H9 (cell line): Measurements from ENCODE around the gene PTPA. TPM values are rescaled to one million over a fixed set of nuclear protein-coding genes. Genes with fewer than 3 reads are reported as not detected.

Experiments
- DNase-seq: peaks from one replicate; pipeline ENCODE4 v3.0.0-alpha.2; 2017
- H2AFZ ChIP-seq: one replicate; pipeline ENCODE4 v1.6.1; 2013; ENCODE audit warnings: mild to moderate bottlenecking, low read length, control low read depth, moderate library complexity
- H2AK5ac ChIP-seq: 2 replicates; pipeline ENCODE4 v1.6.1; 2013; ENCODE audit warnings: low read length, control low read depth, mixed read lengths; ENCODE audit not compliant: insufficient read length
- H2BK120ac ChIP-seq: one replicate; pipeline ENCODE4 v1.6.1; 2013; ENCODE audit warnings: low read depth, mild to moderate bottlenecking, low read length, control low read depth, inconsistent platforms; ENCODE audit not compliant: poor library complexity, severe bottlenecking
- H2BK12ac ChIP-seq: 2 replicates; pipeline ENCODE4 v1.6.1; 2013; ENCODE audit warnings: low read length, control low read depth, mixed read lengths, low read depth; ENCODE audit not compliant: insufficient read length
- H2BK15ac ChIP-seq: 2 replicates; pipeline ENCODE4 v1.6.1; 2013; ENCODE audit warnings: low read depth, low read length, control low read depth
- H2BK20ac ChIP-seq: one replicate; pipeline ENCODE4 v1.6.1; 2013; ENCODE audit warnings: low read depth, mild to moderate bottlenecking, low read length, control low read depth, inconsistent platforms; ENCODE audit not compliant: poor library complexity, severe bottlenecking
- H2BK5ac ChIP-seq: 2 replicates; pipeline ENCODE4 v1.6.1; 2013; ENCODE audit warnings: low read length, control low read depth, mixed read lengths; ENCODE audit not compliant: insufficient read length
- H3K14ac ChIP-seq: 2 replicates; pipeline ENCODE4 v1.6.1; 2013; ENCODE audit warnings: low read length, control low read depth; ENCODE audit not compliant: insufficient read depth
- H3K18ac ChIP-seq: 2 replicates; pipeline ENCODE4 v1.6.1; 2013; ENCODE audit warnings: low read depth, mild to moderate bottlenecking, mixed read lengths, low read length, control low read depth; ENCODE audit not compliant: insufficient read length
- H3K23ac ChIP-seq: 2 replicates; pipeline ENCODE4 v1.6.1; 2013; ENCODE audit warnings: low read length, control low read depth, mixed read lengths, low read depth; ENCODE audit not compliant: insufficient read length
- H3K23me2 ChIP-seq: 2 replicates; pipeline ENCODE4 v1.6.1; 2013; ENCODE audit warnings: low read depth, mild to moderate bottlenecking, mixed read lengths, low read length, control low read depth; ENCODE audit not compliant: insufficient read length, poor library complexity, severe bottlenecking
- H3K27ac ChIP-seq: 2 replicates; pipeline ENCODE4 v1.5.1; 2013; ENCODE audit warnings: low read length, control low read depth, mixed read lengths, low read depth; ENCODE audit not compliant: insufficient read length
- H3K27me3 ChIP-seq: 2 replicates; pipeline ENCODE4 v1.6.1; 2013; ENCODE audit warnings: low read length, control low read depth, inconsistent platforms; ENCODE audit not compliant: insufficient read depth
- H3K4ac ChIP-seq: 2 replicates; pipeline ENCODE4 v1.6.1; 2013; ENCODE audit warnings: low read depth, mild to moderate bottlenecking, control low read depth, inconsistent platforms, low read length, moderate library complexity
- H3K4me1 ChIP-seq: 2 replicates; pipeline ENCODE4 v1.6.1; 2013; ENCODE audit warnings: low read length, control low read depth, inconsistent platforms; ENCODE audit not compliant: insufficient read depth
- H3K4me2 ChIP-seq: 2 replicates; pipeline ENCODE4 v1.6.1; 2013; ENCODE audit warnings: low read length, control low read depth, mixed read lengths; ENCODE audit not compliant: insufficient read length, insufficient read depth
- H3K56ac ChIP-seq: 2 replicates; pipeline ENCODE4 v1.6.1; 2013; ENCODE audit warnings: low read depth, mild to moderate bottlenecking, mixed read lengths, low read length, control low read depth; ENCODE audit not compliant: insufficient read length
- H3K79me1 ChIP-seq: 2 replicates; pipeline ENCODE4 v1.6.1; 2013; ENCODE audit warnings: low read depth, mild to moderate bottlenecking, moderate library complexity, low read length, control low read depth, inconsistent platforms; ENCODE audit not compliant: insufficient read depth, poor library complexity, severe bottlenecking
- H3K79me2 ChIP-seq: 2 replicates; pipeline ENCODE4 v1.6.1; 2013; ENCODE audit warnings: low read length, control low read depth, inconsistent platforms; ENCODE audit not compliant: insufficient read depth
- H3K9ac ChIP-seq: 2 replicates; pipeline ENCODE4 v1.6.1; 2013; ENCODE audit warnings: low read length, control low read depth, mixed read lengths; ENCODE audit not compliant: insufficient read length; ENCODE audit errors: extremely low read depth
- H3K9me3 ChIP-seq: one replicate; pipeline ENCODE4 v1.6.1; 2013; ENCODE audit warnings: low read depth, low read length, inconsistent platforms; ENCODE audit not compliant: control insufficient read depth
- H3T11ph ChIP-seq: one replicate; pipeline ENCODE4 v1.6.1; 2013; ENCODE audit warnings: mild to moderate bottlenecking, low read length, control low read depth, inconsistent platforms
- H4K20me1 ChIP-seq: one replicate; pipeline ENCODE4 v1.6.1; 2013; ENCODE audit not compliant: control insufficient read depth, insufficient read length, insufficient read depth
- H4K5ac ChIP-seq: 2 replicates; pipeline ENCODE4 v1.6.1; 2013; ENCODE audit warnings: low read depth, mild to moderate bottlenecking, mixed read lengths, low read length, control low read depth; ENCODE audit not compliant: insufficient read length
- H4K8ac ChIP-seq: replicated peaks from 2 replicates; pipeline ENCODE4 v1.6.1; 2013; ENCODE audit warnings: low read length, control low read depth, mixed read lengths, low read depth; ENCODE audit not compliant: insufficient read length
- H4K91ac ChIP-seq: 2 replicates; pipeline ENCODE4 v1.6.1; 2013; ENCODE audit warnings: low read depth, mild to moderate bottlenecking, moderate library complexity, mixed read lengths, low read length, control low read depth; ENCODE audit not compliant: insufficient read length
- H3K27ac Mint-ChIP-seq, 3 experiments: 2 replicates in 2 of 3; 3 replicates in 1 of 3; pipeline ENCODE4 v1.8.0; 2020 to 2021; ENCODE audit warnings: mixed read lengths in 3 of 3, mild to moderate bottlenecking in 1 of 3, moderate library complexity in 1 of 3
- H3K27me3 Mint-ChIP-seq: 2 replicates; pipeline ENCODE4 v1.8.0; 2021; ENCODE audit warnings: low read depth, mild to moderate bottlenecking, moderate library complexity, mixed read lengths
- H3K36me3 Mint-ChIP-seq, 3 experiments: 2 replicates in 2 of 3; 3 replicates in 1 of 3; pipeline ENCODE4 v1.8.0; 2020 to 2021; ENCODE audit warnings: low read depth in 3 of 3, mixed read lengths in 3 of 3; ENCODE audit not compliant: insufficient read depth in 1 of 3
- H3K4me1 Mint-ChIP-seq, 2 experiments: 2 replicates each; pipeline ENCODE4 v1.8.0; 2020; ENCODE audit warnings: mixed read lengths in 2 of 2
- H3K4me3 Mint-ChIP-seq, 2 experiments: 2 replicates in 1 of 2; 3 replicates in 1 of 2; pipeline ENCODE4 v1.8.0; 2020 to 2021; ENCODE audit warnings: mild to moderate bottlenecking in 2 of 2, mixed read lengths in 2 of 2, moderate library complexity in 1 of 2
- H3K9me3 Mint-ChIP-seq, 2 experiments: 2 replicates in 1 of 2; 3 replicates in 1 of 2; pipeline ENCODE4 v1.8.0; 2020; ENCODE audit warnings: mild to moderate bottlenecking in 2 of 2, mixed read lengths in 2 of 2, moderate library complexity in 1 of 2
- WGBS: extraction: QIAGEN DNeasy Blood & Tissue Kit; methylation state at CpG from one replicate; pipeline ENCODE4 v1.1.7; 2013; ENCODE audit warnings: missing lambda C conversion rate, low lambda C conversion rate, mixed read lengths; ENCODE audit not compliant: insufficient read length; ENCODE audit errors: extremely low coverage; 5-methylcytosine and 5-hydroxymethylcytosine counted together
- total RNA-seq: library from RNA; stranded (reverse); gene quantifications from 2 replicates; pipeline ENCODE4 v1.2.1, GENCODE V29; 2021
- TF ChIP-seq, protein P1 (sequence below): fragments of 200-600 bp; sonication (generic); conservative IDR thresholded peaks from 3 replicates; pipeline ENCODE4 v1.8.0; 2021; ENCODE audit warnings: antibody characterized with exemption, mild to moderate bottlenecking

The PTPA gene
- total RNA-seq, 1 experiment from 2014 or later = 145 TPM

DNA sequence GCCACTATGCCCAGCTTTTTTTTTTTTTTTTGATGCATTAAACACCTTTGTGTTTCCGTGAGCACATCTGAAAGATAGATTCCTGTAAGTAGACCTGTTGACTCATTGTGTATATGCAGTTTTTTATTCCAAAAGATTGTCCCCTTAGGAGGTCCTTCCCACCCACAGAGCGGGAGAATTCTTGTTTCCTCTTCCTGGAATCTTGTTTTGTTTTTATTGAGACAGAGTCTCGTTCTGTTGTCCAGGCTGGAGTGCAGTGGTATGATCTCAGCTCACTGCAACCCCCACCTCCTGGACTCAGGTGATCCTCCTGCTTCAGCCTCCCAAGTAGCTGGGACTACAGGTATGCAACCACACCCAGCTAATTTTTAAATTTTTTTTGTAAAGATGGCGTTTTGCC lies 7.6 kb downstream of the PTPA start:
- no peak overlapping the region for H2BK12ac ChIP-seq
- no peak overlapping the region for H2BK15ac ChIP-seq
- H3T11ph ChIP-seq = no peak overlapping the region
- H4K8ac ChIP-seq = no peak overlapping the region
- no peak overlapping the region for H3K18ac ChIP-seq
- H3K27me3 ChIP-seq = no peaks in the 10 kb centered on the region
- no peak overlapping the region for H3K56ac ChIP-seq
- no peak overlapping the region for H3K23ac ChIP-seq
- H3K36me3 Mint-ChIP-seq = peaks cover 25 to 53% (median 47%) of the 10 kb centered on the region in 3 experiments; a peak in 6 of 7 replicates
- H3K79me2 ChIP-seq = no peaks in the 10 kb centered on the region
- no CpG with 5 or more reads among the region's 4 CpGs for whole genome bisulfite sequencing
- no peak overlapping the region for H3K4ac ChIP-seq
- H4K91ac ChIP-seq = no peak overlapping the region
- no peak overlapping the region for H3K27ac ChIP-seq
- peak overlapping the region in 2 of 3 experiments; percentile 40 to 67; a peak in 1 of 7 replicates for H3K27ac Mint-ChIP-seq
- no peaks in the 10 kb centered on the region for H3K23me2 ChIP-seq
- no peak overlapping the region for H3K9ac ChIP-seq
- peaks cover 3 to 5% of the 10 kb centered on the region in 2 experiments; a peak in 1 of 4 replicates for H3K4me1 Mint-ChIP-seq
- no peak for DNase-seq
- H3K4me2 ChIP-seq = no peak overlapping the region
- H3K27me3 Mint-ChIP-seq = no peaks in the 10 kb centered on the region
- no peak overlapping the region for H2BK120ac ChIP-seq
- H2BK20ac ChIP-seq = no peak overlapping the region
- no peak overlapping the region for H3K14ac ChIP-seq
- peaks cover 3% of the 10 kb centered on the region for H3K79me1 ChIP-seq
- H3K9me3 ChIP-seq = no peaks in the 10 kb centered on the region
- H4K20me1 ChIP-seq = no peaks in the 10 kb centered on the region
- H2BK5ac ChIP-seq = no peak overlapping the region
- TF ChIP-seq, protein P1, sequence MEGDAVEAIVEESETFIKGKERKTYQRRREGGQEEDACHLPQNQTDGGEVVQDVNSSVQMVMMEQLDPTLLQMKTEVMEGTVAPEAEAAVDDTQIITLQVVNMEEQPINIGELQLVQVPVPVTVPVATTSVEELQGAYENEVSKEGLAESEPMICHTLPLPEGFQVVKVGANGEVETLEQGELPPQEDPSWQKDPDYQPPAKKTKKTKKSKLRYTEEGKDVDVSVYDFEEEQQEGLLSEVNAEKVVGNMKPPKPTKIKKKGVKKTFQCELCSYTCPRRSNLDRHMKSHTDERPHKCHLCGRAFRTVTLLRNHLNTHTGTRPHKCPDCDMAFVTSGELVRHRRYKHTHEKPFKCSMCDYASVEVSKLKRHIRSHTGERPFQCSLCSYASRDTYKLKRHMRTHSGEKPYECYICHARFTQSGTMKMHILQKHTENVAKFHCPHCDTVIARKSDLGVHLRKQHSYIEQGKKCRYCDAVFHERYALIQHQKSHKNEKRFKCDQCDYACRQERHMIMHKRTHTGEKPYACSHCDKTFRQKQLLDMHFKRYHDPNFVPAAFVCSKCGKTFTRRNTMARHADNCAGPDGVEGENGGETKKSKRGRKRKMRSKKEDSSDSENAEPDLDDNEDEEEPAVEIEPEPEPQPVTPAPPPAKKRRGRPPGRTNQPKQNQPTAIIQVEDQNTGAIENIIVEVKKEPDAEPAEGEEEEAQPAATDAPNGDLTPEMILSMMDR = no peak
- no peak overlapping the region for H4K5ac ChIP-seq
- H3K9me3 Mint-ChIP-seq = no peaks in the 10 kb centered on the region
- no peak overlapping the region for H2AK5ac ChIP-seq
- no peak overlapping the region for H3K4me3 Mint-ChIP-seq
- no peak overlapping the region for H2AFZ ChIP-seq
- no peaks in the 10 kb centered on the region for H3K4me1 ChIP-seq
